ENCODE measurements around the gene CTBP2.
"Not testable (repeated sequence)": the region's sequence is repeated elsewhere in the genome, so short reads cannot be mapped to it uniquely, and the experiment has no call there.

The CTBP2 gene

DNA sequence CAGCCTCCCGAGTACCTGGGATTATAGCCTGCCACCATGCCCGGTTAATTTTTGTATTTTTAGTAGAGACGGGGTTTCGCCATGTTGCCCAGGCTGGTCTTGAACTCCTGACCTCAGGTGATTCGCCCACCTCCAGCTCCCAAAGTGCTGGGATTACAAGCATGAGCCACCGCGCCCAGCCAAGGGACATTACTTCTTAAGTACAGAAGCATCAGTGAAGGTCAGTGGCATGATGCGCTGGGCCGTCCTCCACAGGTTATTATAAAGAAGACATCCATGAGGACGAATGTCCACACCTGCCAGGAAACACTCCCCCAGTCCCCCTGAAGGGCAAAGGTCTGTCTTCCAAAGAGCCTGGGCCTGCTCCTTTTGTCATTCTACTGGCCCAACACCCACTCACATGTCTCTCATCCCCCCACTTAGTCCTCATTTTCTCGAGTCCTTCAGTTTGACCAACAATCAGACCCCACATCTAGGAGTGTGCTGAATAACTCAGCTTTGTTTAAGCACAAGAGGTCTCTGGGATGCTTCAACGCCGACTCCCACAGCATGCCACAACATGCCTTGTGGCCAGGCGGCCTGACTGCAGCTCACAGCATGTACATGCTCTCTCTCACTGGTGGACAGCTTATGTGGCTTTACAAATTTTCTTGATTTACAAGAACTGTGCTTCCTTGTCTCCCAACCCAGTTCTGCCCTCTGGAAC lies 73.0 kb downstream of the CTBP2 start:
- DNase-seq (ENCODE audit: low read depth in 2 of 2) = no peak

DNA sequence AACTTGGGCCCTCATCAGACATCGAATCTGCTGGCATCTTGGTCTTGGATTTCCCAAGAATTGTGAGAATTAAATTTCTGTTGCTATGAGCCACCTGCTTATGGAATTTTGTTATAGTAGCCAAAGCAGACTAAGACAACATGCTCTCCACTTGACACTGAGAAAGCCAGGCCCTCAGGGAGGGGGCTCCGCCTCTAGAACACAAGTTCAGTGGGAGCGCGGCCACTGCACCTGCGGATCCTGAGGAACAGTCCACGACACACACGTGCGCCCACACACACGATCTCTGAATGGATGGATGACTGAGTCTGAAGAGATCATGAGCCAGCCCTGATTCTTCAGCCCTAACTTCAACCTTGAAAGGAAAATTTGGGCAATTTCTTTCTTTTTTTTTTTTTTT lies 73.7 kb downstream of the CTBP2 start:
- no peak for DNase-seq (ENCODE audit: low read depth in 2 of 2)

DNA sequence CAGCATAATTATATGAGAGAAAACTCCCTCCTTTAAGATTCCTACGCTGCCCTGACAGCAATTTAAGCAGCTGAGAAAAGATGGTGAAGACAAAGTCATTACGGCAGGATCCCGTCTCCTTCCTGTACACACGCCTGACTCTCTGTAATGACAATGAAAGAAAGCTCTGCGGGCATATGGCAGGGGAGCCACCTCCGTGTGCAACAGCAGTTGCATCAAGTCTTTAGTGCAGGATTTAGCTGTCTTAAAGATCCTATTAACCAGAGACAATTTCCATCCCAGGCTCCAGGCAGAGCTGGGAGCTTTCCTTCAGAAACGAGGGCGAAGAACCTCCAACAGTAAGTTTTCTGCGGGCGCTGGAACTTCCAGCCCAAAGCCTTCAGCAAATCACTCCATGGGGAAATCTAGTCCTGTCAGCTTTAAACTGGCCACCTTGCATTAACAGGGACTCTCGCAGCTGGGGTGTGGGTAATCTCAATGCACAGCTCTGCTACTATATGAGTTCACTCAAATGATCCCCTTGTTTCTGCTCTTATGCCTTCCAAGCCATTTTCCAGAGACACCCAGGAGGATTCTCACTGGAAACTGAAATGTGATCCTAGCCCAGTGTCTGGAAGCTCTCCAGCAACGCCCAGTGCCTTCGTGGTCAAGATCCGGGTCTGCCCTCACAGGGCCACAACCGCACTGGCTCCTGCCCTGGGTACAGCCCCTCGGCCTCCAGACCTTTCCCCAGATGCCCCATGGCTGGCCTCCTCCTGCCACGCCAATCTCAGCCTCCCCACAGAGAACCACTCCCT lies 74.9 kb downstream of the CTBP2 start:
- no peak for DNase-seq (ENCODE audit: low read depth in 2 of 2)

DNA sequence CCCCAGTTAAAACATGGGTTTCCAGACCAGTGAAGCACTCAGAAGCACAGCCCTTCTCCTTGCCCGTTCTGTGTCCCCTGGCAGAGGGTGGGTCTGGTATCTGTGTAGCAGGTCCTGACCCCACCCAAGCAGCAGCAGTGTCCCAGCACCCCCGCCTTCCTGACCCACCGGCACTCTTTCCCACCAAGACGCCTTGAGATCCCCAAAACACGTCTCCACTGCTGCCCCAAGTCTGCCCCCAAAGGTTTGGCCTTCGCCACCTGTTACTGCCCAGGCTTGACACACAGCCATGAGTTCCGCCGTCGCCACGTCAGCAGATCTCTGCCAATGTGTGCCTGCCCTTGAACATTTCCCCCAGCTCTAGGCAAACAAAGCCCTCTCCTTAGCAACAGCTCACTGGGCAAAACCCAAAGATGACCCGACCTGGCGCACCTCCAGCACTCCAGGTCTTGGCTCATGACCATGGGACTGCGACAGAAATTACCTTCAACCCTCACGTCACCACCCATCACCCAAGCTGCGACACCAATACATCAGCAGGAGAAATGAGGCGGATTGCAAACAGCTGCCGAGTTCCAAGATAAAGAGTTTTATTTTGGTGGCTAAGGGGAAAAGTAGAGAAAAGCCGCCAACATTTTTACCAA lies 75.6 kb downstream of the CTBP2 start:
- no peak for DNase-seq (ENCODE audit: low read depth in 2 of 2)

DNA sequence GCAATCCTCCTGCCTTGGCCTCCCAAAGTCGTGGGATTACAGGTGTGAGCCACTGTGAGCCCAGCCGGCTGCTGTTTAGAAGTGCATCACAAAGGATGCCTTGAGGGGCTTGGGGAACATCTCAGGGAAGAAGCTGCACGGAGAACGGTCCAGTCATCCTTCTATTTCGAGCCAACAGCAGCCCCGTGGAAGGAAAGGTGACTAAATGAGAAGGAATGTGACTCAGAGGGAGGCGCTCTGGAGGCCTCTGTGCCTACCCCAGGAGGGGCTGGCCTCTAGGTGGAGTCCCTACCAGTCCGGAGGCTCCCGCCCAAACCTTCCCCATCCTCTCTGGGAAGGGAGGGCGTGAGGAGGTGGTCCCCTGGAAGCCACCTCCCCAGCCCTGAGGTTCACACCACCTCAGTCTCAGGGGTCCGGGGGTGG lies 76.2 kb downstream of the CTBP2 start:
- peak; percentile 69 to 72 for DNase-seq (ENCODE audit: low read depth in 2 of 2)

DNA sequence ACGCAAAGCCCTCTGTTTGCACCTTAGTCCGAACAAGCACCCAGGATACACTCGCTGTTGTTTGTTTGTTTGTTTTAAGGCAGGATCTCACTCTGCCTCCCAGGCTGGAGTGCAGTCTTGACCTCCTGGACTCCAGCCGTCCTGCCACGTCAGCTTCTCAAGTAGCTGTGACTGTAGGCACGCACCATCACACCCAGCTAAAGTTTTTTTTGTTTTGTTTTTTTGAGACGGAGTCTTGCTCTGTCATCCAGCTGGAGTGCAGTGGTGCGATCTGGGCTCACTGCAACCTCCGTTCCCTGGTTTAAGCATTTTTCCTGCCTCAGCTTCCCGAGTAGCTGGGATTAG lies 76.8 kb downstream of the CTBP2 start:
- DNase-seq (ENCODE audit: low read depth in 2 of 2) = no peak

DNA sequence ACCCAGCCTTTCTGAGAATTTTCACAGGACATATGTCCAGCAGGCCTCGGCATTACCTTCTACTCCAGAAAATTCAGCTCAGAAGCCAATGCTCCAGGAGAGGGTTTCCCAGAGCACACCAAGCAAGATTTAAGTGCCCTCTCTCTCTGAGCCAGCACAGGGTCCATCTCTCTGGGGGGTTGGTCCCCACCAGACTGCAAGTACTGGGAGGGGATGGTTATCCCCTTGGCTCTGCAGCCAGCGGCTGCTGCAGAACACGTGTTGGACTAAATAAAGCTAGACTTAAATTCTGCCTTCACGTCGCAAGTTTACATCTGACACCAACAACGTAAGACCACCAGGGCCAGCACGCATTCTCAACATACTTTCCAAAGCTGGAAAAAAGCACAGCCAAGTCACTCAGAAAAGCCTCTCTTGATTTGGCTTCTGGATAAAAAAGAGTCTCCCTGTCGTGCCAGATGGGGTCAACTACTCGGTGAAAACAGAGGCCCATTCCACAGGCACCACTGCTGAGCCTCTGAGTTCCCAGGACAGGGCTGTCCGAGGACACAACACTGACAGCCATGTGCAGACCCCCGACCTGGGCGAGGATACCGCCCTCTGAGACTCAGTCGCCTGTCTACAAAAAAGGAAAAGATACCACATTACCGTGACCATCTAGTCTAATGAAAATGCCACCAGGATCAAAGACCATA lies 77.3 kb downstream of the CTBP2 start:
- no peak for DNase-seq (ENCODE audit: low read depth in 2 of 2)

DNA sequence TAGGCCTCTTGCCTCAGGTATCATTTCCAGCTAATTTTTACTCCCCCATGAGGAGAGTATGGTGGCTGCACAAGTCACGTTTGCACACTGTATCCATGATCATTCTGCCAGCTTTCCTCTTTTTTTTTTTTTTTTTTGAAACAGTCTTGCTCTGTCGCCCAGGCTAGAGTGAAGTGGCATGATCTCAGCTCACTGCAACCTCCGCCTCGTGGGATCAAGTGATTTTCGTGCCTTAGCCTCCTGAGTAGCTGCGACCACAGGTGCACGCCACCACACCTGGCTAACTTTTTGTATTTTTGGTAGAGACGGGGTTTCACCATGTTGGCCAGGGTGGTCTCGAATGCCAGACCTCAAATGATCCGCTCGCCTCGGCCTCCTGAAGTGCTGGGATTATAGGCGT lies 77.9 kb downstream of the CTBP2 start:
- not testable (repeated sequence) for DNase-seq (ENCODE audit: low read depth in 2 of 2)

DNA sequence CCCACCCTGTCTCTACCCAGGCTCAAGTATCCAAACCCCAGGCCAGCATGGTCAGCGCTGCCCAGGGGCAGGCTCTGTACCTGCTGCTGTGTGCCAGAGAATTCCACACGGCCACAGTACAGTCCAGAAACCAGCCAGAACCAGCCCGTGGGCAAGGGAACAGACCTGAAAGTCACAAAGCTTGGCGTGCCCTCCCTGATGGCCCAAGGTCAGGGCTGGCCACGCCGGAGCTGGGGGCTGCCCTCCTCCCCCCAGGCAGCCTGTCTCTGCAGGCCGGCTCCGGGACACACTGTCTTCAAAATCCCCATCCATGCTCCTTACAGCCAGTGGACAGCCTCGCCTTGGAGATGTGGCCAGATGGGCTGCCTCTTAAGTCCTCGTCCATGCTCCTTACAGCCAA lies 78.4 kb downstream of the CTBP2 start:
- DNase-seq (ENCODE audit: low read depth in 2 of 2) = no peak

DNA sequence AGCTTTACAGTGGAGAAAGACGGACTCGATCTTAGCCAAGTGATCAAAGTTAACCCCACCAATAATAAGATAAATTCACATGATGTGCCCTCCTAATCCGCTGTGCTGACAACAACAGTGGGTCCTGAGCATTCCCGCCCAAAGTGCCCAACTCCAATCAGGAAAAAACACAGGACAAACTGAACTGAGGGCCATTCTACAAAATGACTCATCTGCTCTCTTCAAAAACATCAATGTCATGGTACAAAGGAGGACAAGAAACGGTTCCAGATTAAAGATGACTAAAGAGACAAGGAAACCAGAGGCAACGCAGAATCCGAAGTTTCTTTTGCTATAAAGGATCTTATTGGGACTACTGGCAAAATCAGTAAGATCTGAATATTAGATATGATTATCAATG lies 79.4 kb downstream of the CTBP2 start:
- DNase-seq (ENCODE audit: low read depth in 2 of 2) = no peak

DNA sequence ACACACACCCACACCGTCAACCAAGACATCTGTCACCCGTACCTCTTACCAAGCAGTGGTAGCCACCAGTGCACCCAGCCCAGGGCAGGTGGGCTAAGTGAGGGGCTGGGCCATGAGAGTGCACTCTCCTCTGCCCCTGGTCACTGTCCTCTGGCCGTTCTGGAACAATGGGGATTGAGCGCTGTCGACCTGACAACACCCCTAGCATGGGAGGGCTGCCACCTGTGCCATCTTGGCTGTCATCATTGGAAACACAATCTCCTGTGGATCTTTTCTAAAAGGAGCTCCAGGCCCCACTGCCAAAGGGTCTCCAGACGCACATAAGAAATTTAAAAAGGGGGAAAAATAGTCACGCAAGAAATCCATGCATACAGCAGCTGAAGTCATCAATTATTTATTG lies 80.1 kb downstream of the CTBP2 start:
- DNase-seq (ENCODE audit: low read depth in 2 of 2) = no peak

DNA sequence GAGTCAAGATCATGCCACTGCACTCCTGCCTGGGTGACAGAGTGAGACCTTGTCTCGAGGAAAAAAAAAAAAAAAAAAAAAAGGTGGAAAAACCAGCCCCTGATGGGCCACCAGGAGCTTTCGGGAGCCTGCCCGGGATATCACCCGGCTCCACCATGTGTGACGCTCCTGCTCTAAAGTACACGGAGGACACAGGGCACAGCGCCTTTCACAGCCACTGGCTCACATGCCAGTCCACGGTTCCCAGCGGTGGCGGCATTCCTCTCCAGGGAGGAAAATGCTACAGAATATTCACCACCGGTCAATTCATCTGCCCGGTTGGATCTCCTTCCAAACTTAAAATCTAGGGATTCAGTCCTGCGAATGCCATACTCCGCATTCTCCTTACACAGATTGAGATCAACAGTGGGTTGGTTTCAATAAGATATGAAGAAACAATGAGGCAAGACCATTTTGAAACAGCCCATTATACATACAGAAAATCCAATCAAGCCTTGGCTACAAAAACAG lies 81.2 kb downstream of the CTBP2 start:
- DNase-seq (ENCODE audit: low read depth in 2 of 2) = no peak

DNA sequence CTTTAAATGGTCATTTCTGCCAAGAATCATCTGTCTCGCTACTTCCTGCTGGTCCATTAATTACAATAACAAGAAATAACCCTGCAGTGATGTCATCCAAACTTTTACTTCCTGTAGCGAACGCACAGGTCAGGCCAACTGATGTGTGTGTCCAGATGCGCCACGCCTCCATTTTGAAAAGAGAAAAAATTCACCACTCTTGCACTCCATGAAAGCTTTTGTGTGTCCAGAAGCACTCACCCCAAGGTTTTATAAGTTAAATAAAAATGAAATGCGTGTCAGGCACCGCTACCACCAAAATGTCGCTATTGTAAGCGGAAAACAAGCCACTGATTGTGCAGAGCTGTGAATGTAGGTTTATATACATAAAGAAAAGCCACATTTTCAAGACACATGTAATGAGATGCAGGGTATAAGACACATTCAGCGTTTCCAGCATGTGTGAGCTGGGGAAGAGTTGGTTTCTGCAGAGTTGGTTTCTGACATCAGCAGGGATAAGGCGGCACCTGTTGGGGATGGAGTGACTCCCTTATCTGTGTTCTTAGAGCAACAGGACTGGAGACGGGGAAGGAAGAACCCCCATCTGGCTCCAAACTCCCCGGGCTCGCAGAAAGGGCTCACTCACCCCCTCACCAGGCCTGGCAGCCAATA lies 83.3 kb downstream of the CTBP2 start:
- DNase-seq (ENCODE audit: low read depth in 2 of 2) = no peak

DNA sequence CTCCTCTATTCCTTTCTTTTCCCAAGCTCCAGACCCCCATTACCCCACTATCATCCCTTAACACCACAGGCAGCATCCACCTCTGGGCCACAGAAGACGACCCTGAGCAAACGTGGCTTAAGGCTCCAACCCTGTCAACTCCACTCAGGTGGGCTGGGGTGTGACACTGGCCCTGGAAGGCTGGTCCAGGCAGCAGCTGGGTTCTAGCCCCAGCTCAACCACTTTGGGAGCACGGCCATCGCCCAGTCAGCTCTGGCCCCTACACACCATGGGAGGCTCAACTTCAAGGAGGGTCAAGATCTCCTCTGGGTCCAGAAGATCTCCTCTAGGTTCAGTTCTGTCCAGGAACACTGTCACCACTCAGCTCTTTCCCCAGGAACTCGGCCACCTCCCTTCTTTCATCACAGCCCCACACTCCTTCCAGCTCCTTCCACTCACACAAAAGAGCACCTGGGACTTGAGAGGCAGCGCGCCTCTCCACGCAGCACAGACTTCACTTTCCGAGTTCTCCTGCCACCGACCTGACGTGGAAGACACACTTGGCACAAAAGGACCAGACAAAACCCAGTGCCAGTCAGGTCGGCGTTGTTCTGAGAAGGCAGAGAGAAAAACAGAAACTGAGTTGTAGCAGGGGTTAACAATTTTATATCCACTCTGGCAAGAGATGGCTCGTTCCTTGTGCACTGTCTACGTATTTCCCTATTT lies 84.1 kb downstream of the CTBP2 start:
- DNase-seq (ENCODE audit: low read depth in 2 of 2) = no peak

DNA sequence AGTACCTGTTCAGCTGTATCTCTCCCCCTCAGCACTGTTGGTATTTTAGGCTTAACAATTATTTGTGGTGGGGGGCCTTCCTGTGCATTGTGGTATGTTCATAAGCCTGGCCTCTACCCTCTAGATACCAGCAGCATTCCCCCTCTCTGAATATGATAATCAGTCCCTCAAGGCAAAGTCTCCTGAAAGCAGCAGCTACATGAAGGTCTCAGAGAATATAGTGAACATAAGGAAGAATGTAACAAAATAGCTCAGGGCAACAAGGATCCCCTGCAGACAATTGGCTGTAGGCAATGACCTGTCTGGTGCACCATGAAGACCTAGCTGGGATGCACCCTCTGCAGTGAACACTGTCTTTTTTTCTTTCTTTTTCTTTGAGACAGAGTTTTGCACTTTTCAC lies 86.4 kb downstream of the CTBP2 start:
- DNase-seq (ENCODE audit: low read depth in 2 of 2) = no peak

DNA sequence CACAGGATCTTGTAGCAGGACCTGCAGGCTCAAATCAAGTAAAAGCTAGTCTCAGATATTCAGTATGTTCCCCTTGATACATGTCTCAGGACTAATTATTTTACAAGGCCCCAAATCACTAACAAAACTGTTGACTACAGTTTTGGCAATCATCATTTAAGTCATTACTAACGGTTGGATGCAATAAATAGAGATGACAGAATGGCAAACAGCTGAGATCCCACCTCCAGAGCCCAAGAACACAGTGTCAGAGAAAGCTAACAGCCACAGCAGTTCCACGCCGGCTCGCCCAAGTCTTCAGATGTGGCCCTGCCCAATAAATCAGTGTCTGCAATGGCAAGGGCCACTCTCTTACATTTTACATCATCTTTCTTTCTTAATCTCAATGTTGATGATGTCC lies 87.6 kb downstream of the CTBP2 start:
- DNase-seq (ENCODE audit: low read depth in 2 of 2) = no peak

DNA sequence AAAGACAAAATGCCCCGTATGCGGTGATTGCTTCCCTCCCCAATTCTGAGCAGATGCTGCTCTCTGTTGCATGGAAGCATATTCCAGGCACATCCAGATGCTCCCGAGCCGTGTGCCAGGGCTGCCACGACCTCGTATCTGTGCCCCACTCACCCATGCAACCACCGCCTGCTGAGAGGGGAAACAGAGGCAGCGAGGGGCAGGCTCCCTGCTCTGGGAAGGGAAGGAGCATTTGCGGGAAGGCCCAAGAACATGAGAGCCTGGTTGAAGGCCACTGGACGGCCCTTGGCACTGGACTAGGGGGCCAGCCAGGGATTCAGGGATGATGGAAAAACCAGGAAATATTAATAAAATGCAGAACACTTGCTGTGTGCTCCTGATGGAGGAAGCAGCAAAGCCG lies 89.4 kb downstream of the CTBP2 start:
- DNase-seq (ENCODE audit: low read depth in 2 of 2) = no peak

DNA sequence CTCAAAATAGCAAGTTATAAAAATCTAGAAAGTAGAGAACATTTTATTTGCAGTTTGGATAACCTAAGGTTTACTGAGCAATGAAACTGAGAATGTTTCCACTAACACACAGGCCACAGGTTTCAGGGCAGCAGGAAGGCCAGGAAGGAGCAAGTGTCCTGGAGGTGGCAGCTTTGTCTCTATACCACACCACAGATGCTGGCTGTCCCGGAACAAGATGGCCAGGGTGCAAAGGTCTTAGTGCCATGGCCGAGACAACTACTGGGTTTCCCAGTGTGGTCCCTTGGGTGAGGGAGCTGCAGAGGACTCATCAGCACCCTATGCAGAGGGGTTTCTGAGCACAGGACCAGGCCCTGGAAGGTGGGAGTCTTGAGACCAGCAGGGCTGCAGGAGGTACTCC lies 92.0 kb downstream of the CTBP2 start:
- DNase-seq (ENCODE audit: low read depth in 2 of 2) = no peak

DNA sequence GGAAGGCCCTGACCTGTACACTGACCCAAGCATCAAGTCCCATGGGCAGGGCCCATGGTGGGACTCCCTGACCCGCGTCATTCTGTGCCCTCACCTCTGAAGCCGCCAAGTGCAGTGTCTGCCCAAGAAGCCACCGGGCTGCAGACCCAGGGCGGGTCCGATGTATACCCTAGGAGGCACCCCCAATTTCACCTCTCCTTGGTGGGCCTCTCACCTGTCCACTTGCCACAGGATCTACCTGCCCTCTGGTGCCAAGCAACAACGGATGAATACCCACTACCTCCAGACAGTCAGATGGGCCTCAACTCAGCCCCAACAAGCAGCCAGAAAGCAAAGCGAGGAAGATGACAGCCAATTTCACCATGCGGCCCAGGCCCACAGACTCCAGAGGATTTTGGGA lies 92.6 kb downstream of the CTBP2 start:
- DNase-seq (ENCODE audit: low read depth in 2 of 2) = no peak

DNA sequence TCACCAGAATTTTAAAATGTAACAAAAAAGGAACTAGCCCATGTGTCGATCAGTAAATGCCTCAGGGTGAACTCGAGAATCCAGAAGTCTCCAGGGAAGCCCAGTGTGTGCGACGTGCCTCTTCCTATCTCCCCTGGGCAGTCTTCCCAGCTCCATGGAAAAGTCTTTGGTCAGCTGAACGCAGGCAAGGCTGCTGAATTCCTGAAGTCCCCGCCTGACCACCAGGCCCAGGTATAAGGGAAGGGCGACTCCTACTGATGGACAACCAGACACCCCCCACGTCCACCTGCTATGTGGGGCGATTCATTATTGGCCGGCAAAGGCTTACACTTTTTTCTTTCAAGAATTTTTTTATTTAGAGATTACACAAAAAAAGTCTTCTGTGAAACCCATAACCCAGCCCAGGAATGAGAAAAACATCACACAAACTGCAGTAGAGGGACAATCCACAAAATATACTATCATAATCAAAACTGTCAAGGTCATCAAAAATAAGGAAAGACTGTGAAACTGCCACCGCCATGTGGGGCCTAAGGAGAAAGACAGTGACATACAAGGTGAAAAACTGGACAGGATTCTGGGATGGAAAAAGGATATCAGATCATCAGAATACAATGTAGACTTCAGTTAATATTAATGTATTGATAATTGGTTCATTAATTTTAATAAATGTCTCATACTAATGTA lies 93.5 kb downstream of the CTBP2 start:
- DNase-seq (ENCODE audit: low read depth in 2 of 2) = no peak

Data from fibroblast of skin of left biceps (primary cell).